Keratinocyte (primary cell): ENCODE measurements around the gene CLSTN3. TPM values are rescaled to one million over a fixed set of nuclear protein-coding genes. Genes with fewer than 3 reads are reported as not detected.

Experiments
- DNase-seq: peaks from one replicate; pipeline ENCODE4 v3.0.0-alpha.2; 2011; ENCODE audit warnings: low read depth, missing footprints, low spot score
- FAIRE-seq: peaks from 2 replicates; lab custom pipeline; 2011; peaks lifted over from hg19 to GRCh38; lab: Jason Lieb, UNC
- H2AFZ ChIP-seq: 2 replicates; pipeline ENCODE4 v1.6.0; 2012; ENCODE audit warnings: low read length, control low read depth, inconsistent platforms; ENCODE audit not compliant: control insufficient read depth
- H3K27ac ChIP-seq: 2 replicates; pipeline ENCODE4 v1.5.1; 2011; ENCODE audit warnings: low read length; ENCODE audit not compliant: control insufficient read depth, insufficient read depth
- H3K27me3 ChIP-seq: 3 replicates; pipeline ENCODE4 v1.6.0; 2011; ENCODE audit warnings: low read length; ENCODE audit not compliant: control insufficient read depth, insufficient read depth; ENCODE audit errors: extremely low read depth
- H3K36me3 ChIP-seq, 2 experiments: 2 replicates in 1 of 2; 3 replicates in 1 of 2; pipeline ENCODE4 v1.5.1; 2011; ENCODE audit warnings: low read length in 2 of 2, mild to moderate bottlenecking in 1 of 2; ENCODE audit not compliant: control insufficient read depth in 2 of 2, insufficient read depth in 2 of 2; ENCODE audit errors: extremely low read depth in 1 of 2
- H3K4me1 ChIP-seq: 3 replicates; pipeline ENCODE4 v1.5.1; 2011; ENCODE audit warnings: low read length; ENCODE audit not compliant: control insufficient read depth, insufficient read depth; ENCODE audit errors: extremely low read depth
- H3K4me2 ChIP-seq: 3 replicates; pipeline ENCODE4 v1.6.0; 2011; ENCODE audit warnings: low read depth, low read length; ENCODE audit not compliant: control insufficient read depth, insufficient read depth; ENCODE audit errors: extremely low read depth
- H3K4me3 ChIP-seq, 3 experiments: fragments of 200-600 bp in 1 of 3; sonication (generic) in 1 of 3; 2 replicates in 2 of 3; 3 replicates in 1 of 3; pipeline ENCODE4 v1.5.1; 2011 to 2016; ENCODE audit warnings: low read length in 3 of 3, mild to moderate bottlenecking in 3 of 3, control low read depth in 2 of 3, inconsistent platforms in 1 of 3, low read depth in 1 of 3, mixed read lengths in 1 of 3, mixed run types in 1 of 3, moderate library complexity in 1 of 3; ENCODE audit not compliant: control insufficient read depth in 2 of 3, insufficient read depth in 2 of 3; ENCODE audit errors: extremely low read depth in 1 of 3
- H3K79me2 ChIP-seq: 2 replicates; pipeline ENCODE4 v1.6.0; 2012; ENCODE audit warnings: low read length; ENCODE audit not compliant: control insufficient read depth, insufficient read depth
- H3K9ac ChIP-seq: 3 replicates; pipeline ENCODE4 v1.6.0; 2011; ENCODE audit warnings: low read length; ENCODE audit not compliant: control insufficient read depth, insufficient read depth; ENCODE audit errors: extremely low read depth
- H3K9me1 ChIP-seq: 3 replicates; pipeline ENCODE4 v1.6.0; 2011; ENCODE audit warnings: low read length; ENCODE audit not compliant: control insufficient read depth, insufficient read depth; ENCODE audit errors: extremely low read depth
- H3K9me3 ChIP-seq: 2 replicates; pipeline ENCODE4 v1.5.1; 2012; ENCODE audit warnings: low read depth, low read length; ENCODE audit not compliant: control insufficient read depth
- H4K20me1 ChIP-seq: 3 replicates; pipeline ENCODE4 v1.6.0; 2011; ENCODE audit warnings: low read length; ENCODE audit not compliant: control insufficient read depth, insufficient read depth; ENCODE audit errors: extremely low read depth
- CTCF ChIP-seq, 3 experiments: IDR thresholded peaks in 1 of 3; conservative IDR thresholded peaks in 1 of 3; optimal IDR thresholded peaks in 1 of 3; 2 replicates in 2 of 3; 3 replicates in 1 of 3; pipeline versions ENCODE3 to v1.5.1; 2011; ENCODE audit warnings: low read length in 3 of 3, mild to moderate bottlenecking in 3 of 3, moderate library complexity in 2 of 3, control low read depth in 1 of 3, inconsistent platforms in 1 of 3; ENCODE audit not compliant: insufficient read depth in 2 of 3; ENCODE audit errors: extremely low read depth in 1 of 3
- EZH2 ChIP-seq: IDR thresholded peaks from one replicate; pipeline ENCODE4 v1.6.1; 2012; ENCODE audit warnings: inconsistent platforms, mild to moderate bottlenecking, low read length, moderate library complexity
- dilution Hi-C: fragments of 300-500 bp; cut with MboI; formaldehyde crosslinking; loops from one replicate; pipeline ENCODE4 v1.7.0; 2020; ENCODE audit warnings: low sequenced_read_pairs; ENCODE audit not compliant: extremely low pct_ligation_motif_present
- polyA plus RNA-seq, 5 experiments: library from polyadenylated mRNA; depleted of rRNA in 3 of 5; stranded (reverse) in 3 of 5; stranded (forward) in 1 of 5; unstranded in 1 of 5; fragments of >200 nt; gene quantifications; 1 replicate in 1 of 5; 2 replicates in 3 of 5; 3 replicates in 1 of 5; pipeline versions ENCODE4 v1.2.1 to v1.2.3, GENCODE V29; 2011 to 2012; ENCODE audit warnings: missing spikeins in 2 of 5, low read depth in 1 of 5, low replicate concordance in 1 of 5

Gene CLSTN3
- polyA plus RNA-seq, 1 donor (not counting 4 experiments of a cell fraction or from before 2014, with no cell fraction given): 12.8 TPM

DNA sequence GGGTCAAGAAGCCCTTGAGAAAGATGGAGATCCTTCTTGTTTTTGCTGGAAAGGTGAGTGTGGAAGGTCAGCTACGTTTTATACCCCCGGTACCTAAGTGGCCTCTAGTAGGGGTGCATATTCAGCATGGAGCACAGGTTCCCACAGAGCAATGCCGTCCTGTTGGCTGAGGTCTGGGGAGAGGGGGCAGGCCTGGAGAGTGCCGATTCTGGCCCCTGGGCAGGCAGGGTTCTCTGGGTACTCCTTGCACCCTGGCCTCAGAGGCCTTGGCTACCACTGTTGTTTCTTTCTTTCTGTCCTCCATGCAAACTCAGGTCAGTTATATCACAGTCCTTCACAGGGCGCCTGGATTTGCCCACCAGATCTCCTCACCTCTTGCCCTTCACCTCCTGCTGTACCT lies 10.0 kb upstream of the CLSTN3 start:
- no peaks in the 10 kb centered on the region for H3K27me3 ChIP-seq
- no peak overlapping the region for H3K27ac ChIP-seq
- H3K9me1 ChIP-seq: no peaks in the 10 kb centered on the region
- no peaks in the 10 kb centered on the region for H3K4me1 ChIP-seq
- H3K4me3 ChIP-seq: no peak overlapping the region
- no peak overlapping the region for H3K9ac ChIP-seq
- no peak overlapping the region for H2AFZ ChIP-seq
- no peak overlapping the region for H3K4me2 ChIP-seq
- no peak for FAIRE-seq
- DNase-seq: no peak
- H3K36me3 ChIP-seq: peaks cover 22 to 26% of the 10 kb centered on the region in 2 experiments
- no peaks in the 10 kb centered on the region for H3K9me3 ChIP-seq
- dilution Hi-C loops: no loop called here
- TF ChIP-seq EZH2 (no peak), CTCF (optimal IDR thresholded peaks at IDR 0.05 in 1 of 3, IDR thresholded peaks at IDR 0.05 in 1 of 3, conservative IDR thresholded peaks at IDR 0.05 in 1 of 3; ENCODE audit: extremely low read depth in 1 of 3, insufficient read depth in 2 of 3, low read length in 3 of 3) (no peak)
- H4K20me1 ChIP-seq: no peaks in the 10 kb centered on the region
- no peaks in the 10 kb centered on the region for H3K79me2 ChIP-seq

GRCh38 chr12:7121324-7121723 lies 8.8 kb upstream of the CLSTN3 start:
- H3K79me2 ChIP-seq: no peaks in the 10 kb centered on the region
- no peak for DNase-seq
- no peaks in the 10 kb centered on the region for H4K20me1 ChIP-seq
- H3K9me3 ChIP-seq: no peaks in the 10 kb centered on the region
- no peak overlapping the region for H2AFZ ChIP-seq
- no peak overlapping the region for H3K4me2 ChIP-seq
- no peaks in the 10 kb centered on the region for H3K27me3 ChIP-seq
- TF ChIP-seq EZH2 (no peak), CTCF (optimal IDR thresholded peaks at IDR 0.05 in 1 of 3, IDR thresholded peaks at IDR 0.05 in 1 of 3, conservative IDR thresholded peaks at IDR 0.05 in 1 of 3; ENCODE audit: extremely low read depth in 1 of 3, insufficient read depth in 2 of 3, low read length in 3 of 3) (no peak)
- H3K4me3 ChIP-seq: no peak overlapping the region
- no peak overlapping the region for H3K9ac ChIP-seq
- H3K27ac ChIP-seq: no peak overlapping the region
- H3K9me1 ChIP-seq: no peaks in the 10 kb centered on the region
- FAIRE-seq: no peak
- H3K36me3 ChIP-seq: peaks cover 11 to 16% of the 10 kb centered on the region in 2 experiments
- no peaks in the 10 kb centered on the region for H3K4me1 ChIP-seq
- dilution Hi-C loops: no loop called here
